GM19238 (cell line): ENCODE measurements around the gene PHKB.
A peak's percentile ranks its signal among the peaks of the same experiment; 100 is the strongest.
"Not testable (repeated sequence)": the region's sequence is repeated elsewhere in the genome, so short reads cannot be mapped to it uniquely, and the experiment has no call there.

Experiments used
- DNase-seq: peaks from one replicate; pipeline ENCODE4 v3.0.0; 2011; ENCODE audit warnings: low spot score; ENCODE audit not compliant: insufficient read length

The PHKB gene

DNA sequence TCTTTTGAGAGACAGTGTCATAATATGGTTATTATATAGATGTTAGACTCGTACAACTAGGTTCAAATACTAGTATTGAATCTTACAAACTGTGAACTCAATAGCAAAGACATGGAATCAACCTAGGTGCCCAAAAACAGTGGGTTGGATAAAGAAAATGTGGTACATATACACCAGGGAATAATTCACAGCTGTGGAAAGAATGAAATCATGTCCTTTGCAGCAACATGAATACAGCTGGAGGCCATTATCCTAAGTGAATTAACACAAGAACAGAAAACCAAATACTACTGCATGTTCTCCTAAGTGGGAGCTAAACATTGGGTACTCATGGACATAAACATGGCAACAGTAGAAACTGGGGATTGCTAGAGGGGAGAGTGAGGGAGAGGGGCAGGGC lies 8.1 kb downstream of the PHKB start:
- DNase-seq = no peak

DNA sequence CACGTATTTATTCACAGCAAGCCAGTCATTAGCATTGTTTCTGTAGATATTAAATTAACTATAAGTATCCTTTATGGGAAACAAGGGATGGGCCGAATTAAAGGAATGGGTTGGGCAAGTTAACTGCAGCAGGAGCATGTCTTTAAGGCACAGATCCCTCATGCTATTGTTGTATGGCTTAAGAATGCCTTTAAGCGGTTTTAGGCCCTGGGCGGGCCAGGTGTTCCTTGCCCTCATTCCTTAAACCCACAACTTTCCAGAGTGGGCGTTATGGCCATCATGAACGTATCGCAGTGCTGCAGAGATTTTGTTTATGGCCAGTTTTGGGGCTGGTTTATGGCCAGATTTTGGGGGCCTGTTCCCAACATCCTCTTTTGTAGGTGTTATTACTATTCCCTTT lies 9.1 kb downstream of the PHKB start:
- DNase-seq = no peak

DNA sequence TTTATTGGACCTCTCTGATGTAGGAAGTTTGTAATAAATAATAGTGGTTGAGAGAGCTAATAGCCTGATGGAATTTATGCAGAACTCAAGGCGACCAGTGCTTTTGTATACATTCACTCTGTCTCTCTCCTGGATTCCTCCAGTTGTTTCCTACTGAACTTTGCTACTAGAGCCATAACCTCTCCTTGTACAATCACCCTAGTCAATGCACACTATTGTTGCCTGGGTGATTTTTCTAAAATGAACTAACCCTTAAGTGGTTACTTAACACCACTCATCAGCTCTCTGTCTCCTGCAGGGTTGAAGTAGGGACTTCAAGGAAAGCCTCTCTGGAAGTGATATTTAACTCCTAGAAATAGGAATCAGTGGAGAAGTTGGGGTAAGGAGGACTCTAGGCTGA lies 9.7 kb downstream of the PHKB start:
- DNase-seq = no peak

DNA sequence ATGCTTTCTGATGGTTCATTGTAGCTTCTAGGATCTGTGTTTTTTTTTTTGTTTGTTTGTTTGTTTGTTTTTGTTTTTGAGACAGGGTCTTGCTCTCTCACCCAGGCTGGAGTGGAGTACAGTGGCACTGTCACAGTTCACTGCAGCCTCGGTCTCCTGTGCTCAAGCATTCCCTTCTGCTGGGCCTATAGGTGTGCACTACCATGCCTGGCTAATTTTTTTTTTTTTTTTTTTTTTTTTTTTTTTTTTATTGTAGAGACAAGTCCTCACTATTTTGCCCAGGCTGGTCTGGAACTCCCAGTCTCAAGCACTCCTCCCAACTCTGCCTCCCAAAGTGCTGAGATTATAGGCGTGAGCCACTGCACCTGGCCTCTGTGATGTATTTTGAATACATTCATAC lies 11.9 kb downstream of the PHKB start:
- not testable (repeated sequence) for DNase-seq

DNA sequence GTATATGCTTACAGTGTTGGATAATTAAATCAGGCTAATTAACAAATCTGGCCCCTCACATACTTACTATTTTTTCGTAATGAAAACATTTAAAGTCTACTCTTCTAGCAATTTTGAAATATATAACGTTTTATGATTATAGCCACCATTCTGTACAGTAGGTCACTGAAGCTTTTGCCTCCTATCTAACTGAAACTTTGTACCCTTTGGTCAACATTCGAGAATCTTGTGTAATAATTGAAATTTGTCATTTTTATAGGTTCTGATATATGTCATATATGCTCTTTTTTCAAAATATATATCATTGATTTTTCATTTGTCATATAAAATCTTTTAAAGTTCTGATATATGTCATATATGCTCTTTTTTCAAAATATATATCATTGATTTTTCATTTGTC lies 12.7 kb downstream of the PHKB start:
- DNase-seq = no peak

DNA sequence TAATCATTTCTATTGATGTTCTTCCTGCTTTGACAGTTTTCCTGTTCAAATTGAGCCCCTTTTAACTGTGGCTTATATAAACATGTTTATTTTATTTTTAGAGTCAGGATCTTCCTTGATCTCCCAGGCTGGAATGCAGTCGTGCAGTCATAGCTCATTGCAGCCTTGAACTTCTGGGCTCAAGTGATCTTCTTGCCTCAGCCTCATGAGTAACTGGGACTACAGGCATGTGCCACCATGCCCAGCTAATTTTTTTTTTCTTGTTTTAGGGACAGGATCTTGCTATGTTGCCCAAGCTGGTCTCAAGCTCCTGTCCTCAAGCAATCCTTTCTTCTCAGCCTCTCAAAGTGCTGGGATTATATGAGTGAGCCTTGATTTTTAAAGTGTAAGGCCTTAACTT lies 14.7 kb downstream of the PHKB start:
- DNase-seq = no peak

DNA sequence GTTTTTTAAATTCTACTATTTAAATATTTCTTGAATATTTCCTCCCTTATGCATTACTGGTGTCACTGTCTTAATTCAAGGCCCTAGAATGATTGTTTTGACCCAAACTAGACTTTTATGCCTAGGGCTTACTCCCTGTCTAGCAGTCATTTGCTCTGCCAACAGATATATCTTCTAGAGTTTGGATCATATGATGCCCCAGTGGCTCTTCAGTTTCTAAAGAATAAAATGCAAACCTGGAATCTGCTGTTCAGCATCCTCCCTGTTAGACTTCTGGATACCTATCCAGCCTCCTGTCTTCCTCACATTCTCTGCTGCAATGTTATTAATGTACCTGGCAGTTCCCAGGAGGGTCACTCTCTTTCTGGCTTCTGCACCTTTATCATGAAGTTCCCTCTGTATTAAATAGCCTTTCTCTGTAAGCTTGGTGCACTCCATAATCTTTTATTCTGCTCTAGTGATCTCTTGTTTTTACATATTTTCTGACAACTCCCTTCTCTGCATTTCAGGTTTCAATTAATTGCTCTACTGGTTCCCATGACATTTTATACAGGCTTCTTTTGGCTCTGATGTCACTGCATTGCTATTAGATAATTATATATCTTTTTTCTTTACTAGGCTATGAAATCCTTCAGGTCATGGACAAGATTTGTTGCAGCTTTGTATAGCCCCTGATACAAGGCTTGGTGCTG lies 15.7 kb downstream of the PHKB start:
- DNase-seq = no peak

DNA sequence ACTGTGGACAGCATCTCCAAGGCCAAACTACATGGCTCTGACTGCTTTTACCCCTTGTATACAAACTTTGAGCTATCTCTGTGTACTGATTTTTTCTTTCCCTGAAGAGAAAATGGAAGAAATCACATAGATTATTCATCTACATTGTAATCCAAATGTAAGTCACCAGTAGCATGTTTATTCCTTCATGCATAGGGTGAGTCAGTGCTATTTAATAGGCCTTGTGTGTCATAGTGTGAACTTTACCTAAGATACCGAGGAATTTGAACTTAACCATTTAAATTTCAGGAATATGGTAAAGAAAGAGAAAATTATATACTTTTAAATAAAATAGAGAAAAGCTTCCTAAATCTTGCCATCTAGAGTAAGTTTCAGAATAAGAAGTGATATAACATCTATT lies 16.5 kb downstream of the PHKB start:
- no peak for DNase-seq

DNA sequence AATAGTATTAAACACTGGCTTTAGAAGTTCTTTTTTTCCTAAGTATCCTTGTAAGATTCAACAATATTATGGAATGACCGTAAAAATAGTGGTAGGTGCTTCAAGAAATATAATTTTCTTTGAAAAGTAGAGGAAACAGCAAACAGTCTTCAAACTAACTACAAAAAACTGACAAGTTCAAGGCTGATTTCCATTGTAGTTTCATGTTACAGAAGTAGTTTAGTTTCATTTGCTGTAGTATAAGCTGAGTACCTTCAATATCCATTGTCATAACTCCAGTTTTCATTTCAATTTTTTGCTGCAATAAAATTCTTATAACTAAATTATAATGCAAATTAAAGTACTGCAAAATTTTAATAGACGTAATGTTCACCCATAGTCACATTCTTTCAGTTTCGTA lies 19.3 kb downstream of the PHKB start:
- DNase-seq = no peak

DNA sequence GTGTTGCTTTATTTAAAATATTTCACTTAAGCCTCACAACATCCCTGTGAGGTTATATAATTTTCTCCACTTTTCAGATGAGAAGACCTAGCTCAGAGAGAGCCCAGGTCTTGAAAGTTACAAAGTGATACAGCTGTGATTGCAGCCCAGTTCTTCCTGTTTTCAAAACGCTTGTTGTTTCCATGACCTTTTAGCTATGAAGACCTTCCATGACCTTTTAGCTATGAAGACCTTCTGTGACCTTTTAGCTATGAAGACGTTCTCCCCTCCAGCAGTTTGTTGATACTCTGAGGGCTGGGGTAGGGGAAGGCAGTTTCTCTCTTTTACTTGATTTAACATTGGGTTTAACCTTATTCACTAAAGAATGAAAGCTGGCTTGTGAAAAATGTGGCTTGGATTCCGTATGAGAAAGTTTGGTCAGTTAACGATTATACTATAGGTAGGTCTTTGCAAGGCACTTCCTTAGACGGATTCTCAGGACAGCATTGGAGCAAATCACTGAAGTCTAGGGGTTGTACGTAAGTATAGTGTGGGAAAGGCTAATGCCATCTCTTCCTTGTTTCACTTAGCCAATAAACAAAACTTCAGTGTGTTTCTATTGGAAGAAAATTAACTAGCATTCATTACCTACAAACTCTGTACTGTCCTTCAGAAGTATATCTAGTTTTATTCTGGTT lies 20.7 kb downstream of the PHKB start:
- no peak for DNase-seq

DNA sequence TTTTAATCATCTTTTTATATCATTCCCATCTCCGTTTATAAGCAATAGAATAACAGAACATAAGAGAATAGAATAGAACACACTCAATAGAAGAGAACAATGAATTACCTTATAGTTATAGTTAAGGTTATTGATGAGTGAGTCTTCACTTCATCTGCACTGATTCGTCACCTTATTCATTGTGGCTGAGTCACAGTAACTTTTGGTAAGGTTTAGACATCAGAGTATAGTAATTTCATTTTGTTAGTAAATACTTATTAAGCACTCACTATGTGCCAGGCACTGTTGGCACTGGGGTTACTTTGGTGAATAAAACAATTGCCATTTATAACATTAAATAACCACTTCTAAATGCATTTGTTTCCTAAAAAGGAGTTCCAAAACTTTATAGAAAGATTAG lies 22.5 kb downstream of the PHKB start:
- DNase-seq = no peak

DNA sequence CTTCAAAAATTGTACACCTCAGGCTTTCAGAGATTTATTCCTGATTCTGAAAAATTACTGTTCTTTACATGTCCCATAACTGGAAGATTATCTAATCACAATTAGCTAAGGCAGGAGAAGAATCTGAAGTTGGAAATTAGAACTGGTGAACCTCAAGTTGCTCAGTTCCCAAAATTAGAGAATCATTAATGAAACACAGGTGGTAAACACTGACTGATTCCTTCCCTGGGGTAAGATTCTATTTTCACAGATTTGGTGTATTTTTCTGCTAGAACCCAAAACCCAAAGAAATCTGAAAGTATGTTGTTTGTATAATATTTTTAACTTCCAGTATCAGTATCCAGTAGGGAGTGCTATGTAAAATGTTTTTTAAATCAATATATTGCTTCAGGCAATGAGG lies 25.7 kb downstream of the PHKB start:
- DNase-seq = no peak

DNA sequence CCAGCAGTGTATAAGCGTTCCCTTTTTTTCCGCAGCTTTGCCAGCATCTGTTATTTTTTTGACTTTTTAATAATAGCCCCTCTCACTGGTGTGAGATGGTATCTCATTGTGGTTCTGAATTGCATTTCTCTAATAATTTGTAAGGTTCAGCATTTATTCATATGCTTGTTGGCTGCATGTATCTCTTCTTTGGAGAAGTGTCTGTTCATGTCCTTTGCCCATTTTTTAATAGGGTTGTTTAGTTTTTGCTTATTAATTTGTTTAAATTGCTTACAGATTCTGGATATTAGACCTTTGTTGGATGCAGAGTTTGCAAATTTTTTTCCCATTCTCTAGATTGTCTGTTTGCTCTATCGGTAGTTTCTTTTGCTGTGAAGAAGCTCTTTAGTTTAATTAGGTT lies 26.9 kb downstream of the PHKB start:
- no peak for DNase-seq

DNA sequence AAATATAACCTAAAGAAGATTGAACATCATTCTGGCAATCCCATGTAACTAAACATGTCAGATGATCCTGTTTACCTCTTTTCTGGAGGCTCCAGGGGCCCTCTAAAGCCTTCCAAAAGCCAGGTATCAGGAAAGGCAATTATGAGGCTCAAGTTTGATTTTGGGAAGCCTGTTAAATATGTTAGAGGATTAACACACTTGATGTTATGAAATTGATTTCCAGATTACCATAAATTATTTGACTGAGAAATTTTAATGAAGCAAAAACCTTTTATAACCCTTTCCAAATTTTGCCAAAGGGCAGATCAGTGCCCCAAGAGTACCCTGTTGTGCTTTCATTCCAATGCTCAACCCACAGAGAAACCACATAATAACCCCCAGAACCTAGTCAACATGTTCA lies 29.3 kb downstream of the PHKB start:
- DNase-seq = no peak

DNA sequence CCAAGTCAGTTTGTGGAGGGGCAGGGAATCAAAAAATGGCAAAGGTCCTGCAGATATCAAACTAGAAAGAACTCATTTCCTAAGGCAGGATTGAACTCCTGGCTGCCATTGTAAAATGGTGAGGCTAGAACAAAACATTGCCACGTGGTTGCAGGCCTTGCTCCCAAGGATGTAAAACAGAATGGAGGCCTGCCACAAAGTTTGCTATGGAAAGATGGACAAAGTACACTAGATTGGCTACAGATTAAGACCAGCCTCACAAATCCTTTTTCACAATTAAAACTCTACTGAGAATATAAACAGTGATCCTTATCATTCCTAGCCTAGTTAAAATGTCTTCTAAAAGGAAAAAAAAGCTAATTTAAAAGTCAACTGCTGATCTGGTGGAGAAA lies 30.9 kb downstream of the PHKB start:
- no peak for DNase-seq

DNA sequence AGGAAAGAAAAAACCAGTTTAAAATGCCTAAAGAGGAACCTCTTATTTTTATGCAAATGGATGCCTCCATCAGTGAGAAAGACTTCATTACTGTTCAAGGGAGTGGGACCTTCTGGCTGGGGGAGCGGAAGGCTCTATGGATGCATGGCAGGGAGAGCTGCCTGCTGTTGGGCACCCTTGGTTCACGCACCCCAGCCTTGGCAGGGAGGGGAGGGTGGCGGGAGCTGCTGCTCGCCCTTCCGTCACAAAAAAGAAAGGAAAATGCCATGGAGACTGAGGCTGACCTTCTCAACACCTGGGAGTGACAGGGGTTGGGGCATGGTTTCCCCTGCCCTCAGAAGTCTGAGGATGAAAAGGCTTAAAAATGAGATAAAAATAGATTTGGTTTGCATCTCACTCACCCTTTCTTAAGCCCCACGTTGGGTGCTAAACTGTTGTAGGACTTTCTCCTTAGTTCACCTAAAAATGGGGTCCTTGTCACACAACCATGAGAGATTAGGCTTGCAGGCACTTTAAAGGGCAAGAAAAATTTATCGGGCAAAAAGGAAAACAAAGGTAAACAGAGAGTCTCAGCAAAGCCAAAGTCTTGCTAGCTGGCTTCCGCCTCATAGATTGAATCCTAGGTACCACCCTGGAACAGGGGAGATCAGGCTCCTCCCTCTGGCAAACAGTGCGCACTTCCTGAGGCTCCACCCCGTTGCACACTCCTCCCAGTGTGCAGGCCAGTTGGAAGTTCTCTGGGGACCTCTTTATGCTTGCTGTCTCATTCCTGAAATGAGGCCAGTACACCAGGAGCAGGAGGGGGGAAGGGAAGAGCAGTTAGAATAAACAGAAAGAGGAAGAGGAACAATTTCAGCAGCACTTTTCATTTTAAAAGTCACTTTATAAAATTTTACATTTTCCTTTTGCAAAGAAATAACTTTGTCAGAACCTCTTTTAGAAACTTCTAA lies 31.6 kb downstream of the PHKB start:
- DNase-seq = peak; percentile 30

DNA sequence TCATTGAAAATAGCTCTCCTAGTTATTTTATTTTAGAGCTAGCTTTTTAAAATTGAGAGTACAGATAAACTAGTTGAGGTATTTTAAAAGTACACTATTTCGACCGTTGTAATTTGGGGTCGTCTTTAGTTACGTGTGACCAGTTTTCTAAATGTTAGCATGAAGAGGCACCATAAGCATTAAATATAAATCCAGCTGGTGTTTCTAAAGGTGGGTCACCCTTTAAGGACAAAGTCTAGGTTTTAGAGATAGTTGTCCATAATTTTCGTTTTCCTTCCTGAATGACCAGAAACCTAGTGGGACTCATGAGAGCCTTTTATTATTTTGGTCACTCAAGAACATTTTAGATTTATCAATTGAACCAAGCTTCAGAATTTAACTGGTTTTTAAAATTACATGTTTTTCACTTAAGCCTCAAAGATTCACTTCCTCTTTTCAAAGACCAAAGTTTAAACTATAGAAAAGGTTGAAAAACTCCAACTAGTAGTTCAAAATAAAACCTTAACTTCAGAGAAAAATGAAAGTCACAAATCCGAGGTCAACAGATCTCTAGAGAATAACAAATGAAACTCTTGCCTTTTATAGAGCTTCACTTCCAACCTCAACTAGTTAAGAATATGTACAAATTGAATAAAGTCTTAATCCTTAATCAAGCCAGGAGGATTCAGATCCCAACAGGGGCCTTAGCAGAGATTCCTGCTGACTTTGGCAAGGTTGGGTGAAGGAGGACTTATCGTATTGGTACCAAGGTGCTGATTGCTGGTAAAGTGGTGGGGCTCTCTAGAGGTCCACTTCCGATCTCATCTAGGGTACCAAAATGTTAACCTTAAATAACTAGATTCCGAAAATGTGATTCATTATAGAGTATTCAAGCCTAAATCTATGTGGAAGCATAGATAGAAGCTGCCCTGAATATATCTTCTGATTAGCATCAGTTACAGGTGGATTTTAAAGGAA lies 32.5 kb downstream of the PHKB start:
- no peak for DNase-seq

DNA sequence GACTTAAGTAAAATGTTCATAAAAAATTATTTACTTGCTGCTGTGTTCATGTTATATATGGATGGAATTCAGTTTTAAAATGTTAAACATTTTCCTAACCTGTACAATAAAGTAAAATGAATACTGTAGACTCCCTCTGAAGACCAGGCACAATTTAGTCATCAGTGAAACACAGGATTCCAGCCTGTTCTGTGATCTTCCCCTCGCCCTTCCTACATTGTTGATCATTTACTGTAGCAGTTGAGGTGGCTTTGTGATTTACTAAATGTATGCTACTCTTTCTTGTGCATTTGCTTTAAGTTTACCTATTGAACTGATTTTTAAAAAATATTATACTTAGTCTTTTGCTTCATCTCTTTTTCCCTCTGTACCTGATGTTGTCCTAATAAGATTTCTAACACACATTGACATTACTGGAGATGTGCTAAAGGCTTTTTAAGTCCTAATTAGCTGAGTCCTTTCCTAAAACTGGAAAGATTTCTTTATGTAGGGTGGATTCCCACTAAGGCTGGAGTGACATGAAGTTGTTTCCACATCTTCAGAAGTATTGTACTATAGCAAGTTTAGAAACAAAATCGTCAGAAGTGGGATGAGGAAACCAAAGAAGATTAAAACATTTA lies 38.1 kb downstream of the PHKB start:
- no peak for DNase-seq

DNA sequence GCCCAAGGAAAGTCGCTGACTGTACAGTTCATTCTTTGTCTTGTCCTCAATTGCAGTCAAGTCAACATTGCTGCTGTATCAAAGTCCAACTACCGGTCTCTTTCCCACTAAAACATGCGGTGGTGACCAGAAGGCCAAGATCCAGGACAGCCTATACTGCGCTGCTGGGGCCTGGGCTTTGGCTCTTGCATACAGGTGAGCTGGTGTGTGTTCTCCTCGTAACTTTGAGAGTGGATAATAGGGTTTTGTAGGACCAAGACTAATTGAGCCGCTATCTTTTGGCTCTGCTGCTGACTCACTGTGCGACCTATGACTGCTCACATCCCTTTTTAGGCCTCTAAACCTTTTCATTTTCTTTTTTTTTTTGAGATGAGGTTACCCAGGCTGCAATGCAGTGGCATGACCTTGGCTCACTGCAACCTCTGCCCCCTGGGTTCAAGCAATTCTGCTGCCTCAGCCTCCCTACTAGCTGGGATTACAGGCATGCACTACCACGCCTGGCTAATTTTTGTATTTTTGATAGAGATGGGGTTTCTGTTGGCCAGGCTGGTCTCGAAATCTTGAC lies 38.7 kb downstream of the PHKB start:
- no peak for DNase-seq

DNA sequence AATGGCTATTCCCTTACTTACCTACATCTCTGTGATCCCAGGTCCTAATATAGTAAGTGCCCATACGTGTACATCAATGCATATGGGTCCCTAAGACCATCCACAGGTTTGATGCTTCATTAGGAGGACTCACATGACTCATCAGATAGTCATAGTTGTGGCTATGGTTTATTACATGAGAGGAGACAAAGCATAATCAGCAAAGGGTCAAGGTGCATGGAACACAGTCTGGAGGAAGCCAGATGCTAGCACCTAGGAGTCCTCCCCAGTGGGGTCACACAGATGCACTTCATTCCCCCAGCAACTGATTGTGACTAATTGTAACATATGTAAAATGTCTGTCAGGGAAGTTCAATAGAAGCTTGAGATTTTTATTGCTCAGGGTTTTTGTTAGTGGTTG lies 42.8 kb downstream of the PHKB start:
- DNase-seq = no peak
